AG09309 (cell line): ENCODE data around the gene SUPT3H.

Source experiments
- DNase-seq: peaks from one replicate; pipeline ENCODE4 v3.0.0-alpha.2; 2010; ENCODE audit warnings: low read depth
- H3K4me3 ChIP-seq: 2 replicates; pipeline ENCODE4 v1.5.1; 2011; ENCODE audit warnings: mild to moderate bottlenecking, low read depth, low read length, moderate library complexity; ENCODE audit not compliant: control insufficient read depth
- CTCF ChIP-seq: IDR thresholded peaks from 2 replicates; pipeline ENCODE4 v1.5.1; 2011; ENCODE audit warnings: mild to moderate bottlenecking, low read depth, low read length, inconsistent platforms; ENCODE audit not compliant: insufficient read depth, control insufficient read depth; ENCODE audit errors: missing control alignments

The SUPT3H gene

GRCh38 chr6:44797746-44798145 lies 580.0 kb downstream of the SUPT3H start:
- TF ChIP-seq CTCF: no peak
- H3K4me3 ChIP-seq: no peak overlapping the region
- DNase-seq: no peak

GRCh38 chr6:44795326-44795725 lies 582.4 kb downstream of the SUPT3H start:
- no peak for DNase-seq
- H3K4me3 ChIP-seq: no peak overlapping the region
- no peak for TF ChIP-seq CTCF

GRCh38 chr6:44789806-44790205 lies 587.9 kb downstream of the SUPT3H start:
- no peak overlapping the region for H3K4me3 ChIP-seq
- TF ChIP-seq CTCF: no peak
- no peak for DNase-seq

- no peak for DNase-seq
- H3K4me3 ChIP-seq: no peak overlapping the region
These were observed 588.7 kb downstream of the SUPT3H start for GRCh38 chr6:44789061-44789460.

GRCh38 chr6:44788387-44788981 lies 589.2 kb downstream of the SUPT3H start:
- DNase-seq: peak; percentile 14

More at GRCh38 chr6:44789061-44789460, 588.7 kb downstream of the SUPT3H start:
- no peak for TF ChIP-seq CTCF

GRCh38 chr6:44787254-44787834 lies 590.4 kb downstream of the SUPT3H start:
- no peak for DNase-seq
- no peak for TF ChIP-seq CTCF

More at GRCh38 chr6:44788387-44788981, 589.2 kb downstream of the SUPT3H start:
- no peak overlapping the region for H3K4me3 ChIP-seq
- TF ChIP-seq CTCF: no peak

More at GRCh38 chr6:44787254-44787834, 590.4 kb downstream of the SUPT3H start:
- no peak overlapping the region for H3K4me3 ChIP-seq
